WERI-Rb-1 (cell line): ENCODE results near the gene MEGF11.

ENCODE experiments used
- DNase-seq: peaks from one replicate; pipeline ENCODE4 v3.0.0-alpha.2; 2020
- H3K27ac ChIP-seq: fragments of 250-450 bp; sonication (Bioruptor Pico); 2 replicates; pipeline ENCODE4 v1.5.1; 2020; ENCODE audit warnings: mild to moderate bottlenecking, moderate library complexity
- H3K27me3 ChIP-seq: fragments of 250-450 bp; sonication (Bioruptor Pico); 2 replicates; pipeline ENCODE4 v1.5.1; 2021; ENCODE audit warnings: mild to moderate bottlenecking, low read depth, moderate library complexity; ENCODE audit not compliant: insufficient read depth, severe bottlenecking
- H3K36me3 ChIP-seq: fragments of 250-450 bp; sonication (Bioruptor Pico); 2 replicates; pipeline ENCODE4 v1.5.1; 2020; ENCODE audit warnings: mild to moderate bottlenecking, moderate library complexity
- H3K4me3 ChIP-seq: 2 replicates; pipeline ENCODE4 v1.5.1; 2011; ENCODE audit warnings: low read depth, mild to moderate bottlenecking, control low read depth, low read length
- H3K9me3 ChIP-seq: fragments of 250-450 bp; sonication (Bioruptor Pico); 2 replicates; pipeline ENCODE4 v1.5.1; 2021; ENCODE audit warnings: mild to moderate bottlenecking, moderate library complexity; ENCODE audit not compliant: severe bottlenecking
- TF ChIP-seq, protein P1 (sequence below): IDR thresholded peaks from 2 replicates; pipeline ENCODE4 v1.5.1; 2011; ENCODE audit warnings: low read depth, mild to moderate bottlenecking, control low read depth, inconsistent platforms, low read length

The MEGF11 gene

DNA sequence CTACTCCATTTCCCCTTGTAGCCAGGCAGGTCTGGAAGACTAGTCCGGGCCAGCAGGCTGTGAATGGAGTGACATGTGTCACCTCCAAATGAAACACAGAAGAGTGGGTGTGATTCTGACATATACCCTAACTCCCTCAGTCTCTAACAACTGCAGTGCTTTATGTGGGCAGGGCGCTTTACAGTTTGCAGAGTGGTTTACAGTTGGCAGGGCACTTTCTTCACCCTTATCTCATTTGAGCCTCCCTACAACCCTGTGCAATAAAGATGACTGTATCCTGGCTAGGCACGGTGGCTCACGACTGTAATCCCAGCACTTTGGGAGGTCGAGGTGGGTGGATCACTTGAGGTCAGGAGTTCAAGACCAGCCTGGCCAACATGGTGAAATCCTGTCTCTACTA is 208.0 kb downstream of the MEGF11 start:
- no peak for DNase-seq
- H3K36me3 ChIP-seq: no peaks in the 10 kb centered on the region

DNA sequence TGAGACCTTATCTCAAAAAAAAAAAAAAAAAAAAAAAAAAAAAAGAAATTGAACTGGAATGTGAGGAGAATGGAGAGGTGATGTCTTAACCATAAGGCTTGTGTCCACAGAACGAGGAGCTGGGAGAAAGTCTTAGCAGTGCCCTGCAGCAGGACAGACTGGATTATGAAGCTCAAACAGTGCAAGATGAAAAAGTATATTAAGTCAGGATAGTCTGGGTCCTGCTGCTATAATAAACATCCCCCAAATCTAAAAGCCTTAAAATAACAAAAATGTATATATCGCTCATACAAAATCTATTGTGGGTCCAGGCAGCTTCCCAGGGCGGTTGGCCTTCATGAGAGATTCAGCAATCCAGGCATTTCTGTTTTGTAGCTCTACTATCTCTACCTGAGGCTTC is 208.7 kb downstream of the MEGF11 start:
- Histone ChIP-seq H3K27me3 (no peaks in the 10 kb centered on the region), H3K9me3 (no peaks in the 10 kb centered on the region), H3K36me3 (no peaks in the 10 kb centered on the region), H3K27ac (no peak overlapping the region), H3K4me3 (no peak overlapping the region)
- no peak for DNase-seq
- TF ChIP-seq, protein P1, sequence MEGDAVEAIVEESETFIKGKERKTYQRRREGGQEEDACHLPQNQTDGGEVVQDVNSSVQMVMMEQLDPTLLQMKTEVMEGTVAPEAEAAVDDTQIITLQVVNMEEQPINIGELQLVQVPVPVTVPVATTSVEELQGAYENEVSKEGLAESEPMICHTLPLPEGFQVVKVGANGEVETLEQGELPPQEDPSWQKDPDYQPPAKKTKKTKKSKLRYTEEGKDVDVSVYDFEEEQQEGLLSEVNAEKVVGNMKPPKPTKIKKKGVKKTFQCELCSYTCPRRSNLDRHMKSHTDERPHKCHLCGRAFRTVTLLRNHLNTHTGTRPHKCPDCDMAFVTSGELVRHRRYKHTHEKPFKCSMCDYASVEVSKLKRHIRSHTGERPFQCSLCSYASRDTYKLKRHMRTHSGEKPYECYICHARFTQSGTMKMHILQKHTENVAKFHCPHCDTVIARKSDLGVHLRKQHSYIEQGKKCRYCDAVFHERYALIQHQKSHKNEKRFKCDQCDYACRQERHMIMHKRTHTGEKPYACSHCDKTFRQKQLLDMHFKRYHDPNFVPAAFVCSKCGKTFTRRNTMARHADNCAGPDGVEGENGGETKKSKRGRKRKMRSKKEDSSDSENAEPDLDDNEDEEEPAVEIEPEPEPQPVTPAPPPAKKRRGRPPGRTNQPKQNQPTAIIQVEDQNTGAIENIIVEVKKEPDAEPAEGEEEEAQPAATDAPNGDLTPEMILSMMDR: no peak

More for the DNA sequence above, 208.0 kb downstream of the MEGF11 start:
- TF ChIP-seq, protein P1: no peak
- no peaks in the 10 kb centered on the region for H3K27me3 ChIP-seq
- no peak overlapping the region for H3K4me3 ChIP-seq
- H3K9me3 ChIP-seq: no peaks in the 10 kb centered on the region
- H3K27ac ChIP-seq: no peak overlapping the region

DNA sequence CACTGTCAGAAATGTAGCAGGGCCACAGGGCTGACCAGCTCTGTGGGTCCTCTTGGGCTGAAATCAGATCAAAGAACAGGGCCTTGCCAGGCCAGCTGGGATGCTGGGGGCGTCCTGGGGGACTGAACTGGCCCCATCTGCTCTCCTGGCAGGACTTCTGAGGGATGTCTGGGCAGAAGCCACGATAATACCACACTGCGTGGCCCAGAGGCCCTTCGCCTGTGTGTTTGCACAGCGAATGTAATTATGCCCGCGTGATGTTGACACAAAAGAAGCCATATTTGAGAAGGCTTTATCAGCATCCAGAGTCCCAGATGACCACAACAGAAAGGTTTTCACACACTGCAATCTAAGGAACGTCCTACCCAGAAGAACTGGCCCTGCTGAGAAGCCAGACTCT is 210.3 kb downstream of the MEGF11 start:
- no peaks in the 10 kb centered on the region for H3K36me3 ChIP-seq
- TF ChIP-seq, protein P1: no peak
- no peaks in the 10 kb centered on the region for H3K9me3 ChIP-seq
- no peak overlapping the region for H3K4me3 ChIP-seq
- H3K27me3 ChIP-seq: no peaks in the 10 kb centered on the region
- DNase-seq: no peak
- no peak overlapping the region for H3K27ac ChIP-seq

DNA sequence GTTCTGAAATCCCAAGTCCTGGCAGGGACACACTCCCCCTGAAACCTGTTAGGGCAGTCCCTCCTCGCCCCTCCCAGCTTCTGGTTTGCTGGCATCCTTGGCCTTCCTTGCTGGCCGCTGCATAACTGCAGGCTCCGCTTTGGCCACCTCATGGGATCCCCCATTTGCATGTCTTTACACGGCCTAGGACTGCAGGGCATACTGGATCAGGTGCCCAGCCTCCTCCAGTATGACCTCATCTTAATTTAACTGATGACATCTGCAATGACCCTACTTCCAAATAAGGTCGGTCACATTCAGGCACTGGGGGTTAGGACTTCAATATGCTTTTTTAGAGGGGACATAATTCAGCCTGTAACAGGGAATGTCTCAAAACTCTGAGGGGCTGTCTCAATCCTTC is 210.9 kb downstream of the MEGF11 start:
- Histone ChIP-seq H3K36me3 (no peaks in the 10 kb centered on the region), H3K9me3 (no peaks in the 10 kb centered on the region), H3K27me3 (no peaks in the 10 kb centered on the region), H3K27ac (no peak overlapping the region), H3K4me3 (no peak overlapping the region)
- DNase-seq: no peak
- TF ChIP-seq, protein P1: no peak

DNA sequence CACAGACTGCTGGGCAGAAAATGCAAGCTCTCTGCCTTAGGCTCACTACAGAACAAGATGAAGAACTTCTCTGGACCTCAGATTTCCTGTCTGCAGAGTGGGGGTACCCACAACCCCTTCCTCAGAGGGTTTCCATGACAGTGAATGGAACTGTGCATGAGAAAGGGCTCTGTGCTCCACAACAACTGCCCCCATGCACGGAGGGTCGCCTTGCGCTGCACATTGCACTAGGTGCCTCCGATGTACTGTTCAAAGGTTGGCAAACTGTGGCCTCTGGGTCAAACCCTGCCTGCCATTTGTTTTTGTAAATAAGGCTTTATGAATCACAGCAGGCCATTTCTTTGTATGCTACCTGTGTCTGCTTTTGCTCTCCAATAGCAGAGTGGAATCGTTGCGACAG is 212.3 kb downstream of the MEGF11 start:
- Histone ChIP-seq H3K27ac (no peak overlapping the region), H3K36me3 (no peaks in the 10 kb centered on the region), H3K9me3 (no peaks in the 10 kb centered on the region), H3K27me3 (no peaks in the 10 kb centered on the region), H3K4me3 (no peak overlapping the region)
- TF ChIP-seq, protein P1: no peak
- no peak for DNase-seq

DNA sequence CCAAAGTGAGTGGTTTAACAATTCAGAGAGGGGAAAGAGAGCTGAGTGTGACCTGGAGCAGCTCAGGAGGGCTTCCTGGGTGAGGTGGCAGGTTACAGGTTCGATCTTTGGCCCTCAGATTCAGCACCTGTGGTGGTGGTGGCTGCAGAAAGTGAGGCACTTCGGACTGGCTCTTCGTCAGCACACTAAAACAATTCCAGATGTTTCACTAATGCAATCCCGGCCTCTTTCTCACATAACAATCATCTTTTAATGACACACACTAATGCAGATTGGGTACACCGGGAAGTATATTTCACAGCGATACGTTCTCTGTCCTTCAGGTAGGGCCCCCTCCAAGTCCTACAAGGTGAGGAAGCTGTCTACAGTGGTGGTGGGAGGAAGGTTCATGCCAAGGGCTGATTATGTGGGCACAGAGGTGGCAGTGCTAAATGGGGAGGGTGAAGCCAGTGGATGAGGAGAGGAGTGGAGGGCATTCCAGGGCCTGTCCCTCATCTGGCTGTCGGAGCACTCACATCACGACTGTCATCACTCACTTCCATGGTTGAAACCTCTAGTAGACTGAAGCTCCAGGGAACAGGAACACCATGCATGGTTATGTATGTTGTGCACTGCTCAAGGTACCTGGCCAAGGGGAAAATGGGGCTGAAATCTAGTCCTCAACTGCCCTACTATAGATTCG is 213.2 kb downstream of the MEGF11 start:
- Histone ChIP-seq H3K9me3 (no peaks in the 10 kb centered on the region), H3K36me3 (no peaks in the 10 kb centered on the region), H3K4me3 (no peak overlapping the region), H3K27me3 (no peaks in the 10 kb centered on the region), H3K27ac (no peak overlapping the region)
- DNase-seq: no peak
- TF ChIP-seq, protein P1: no peak
